Measurements from ENCODE around the gene FOXK1.

GRCh38 chr7:4742852-4743251 lies 60.8 kb downstream of the FOXK1 start:
- TF ChIP-seq SP1 (CRISPR knock-in tag; IDR thresholded peaks at IDR 0.05) (no peak), MTA2 (IDR thresholded peaks at IDR 0.05; ENCODE audit: low read depth) (no peak), ZNF311 (CRISPR knock-in tag; IDR thresholded peaks at IDR 0.05) (no peak), CTCF (IDR thresholded peaks at IDR 0.05 in 2 of 3, conservative IDR thresholded peaks at IDR 0.05 in 1 of 3; ENCODE audit: insufficient read depth in 2 of 3, low read depth in 1 of 3, low read length in 3 of 3) (no peak), ZNF609 (CRISPR knock-in tag; IDR thresholded peaks at IDR 0.05; ENCODE audit: borderline replicate concordance) (no peak)

Measured in K562 (cell line).